NCI-H1436 (cell line): ENCODE results near the gene ACKR2.

ENCODE experiments used
- DNase-seq: peaks from one replicate; lab custom pipeline; 2025; lab: John Stamatoyannopoulos, UW

Gene ACKR2

DNA sequence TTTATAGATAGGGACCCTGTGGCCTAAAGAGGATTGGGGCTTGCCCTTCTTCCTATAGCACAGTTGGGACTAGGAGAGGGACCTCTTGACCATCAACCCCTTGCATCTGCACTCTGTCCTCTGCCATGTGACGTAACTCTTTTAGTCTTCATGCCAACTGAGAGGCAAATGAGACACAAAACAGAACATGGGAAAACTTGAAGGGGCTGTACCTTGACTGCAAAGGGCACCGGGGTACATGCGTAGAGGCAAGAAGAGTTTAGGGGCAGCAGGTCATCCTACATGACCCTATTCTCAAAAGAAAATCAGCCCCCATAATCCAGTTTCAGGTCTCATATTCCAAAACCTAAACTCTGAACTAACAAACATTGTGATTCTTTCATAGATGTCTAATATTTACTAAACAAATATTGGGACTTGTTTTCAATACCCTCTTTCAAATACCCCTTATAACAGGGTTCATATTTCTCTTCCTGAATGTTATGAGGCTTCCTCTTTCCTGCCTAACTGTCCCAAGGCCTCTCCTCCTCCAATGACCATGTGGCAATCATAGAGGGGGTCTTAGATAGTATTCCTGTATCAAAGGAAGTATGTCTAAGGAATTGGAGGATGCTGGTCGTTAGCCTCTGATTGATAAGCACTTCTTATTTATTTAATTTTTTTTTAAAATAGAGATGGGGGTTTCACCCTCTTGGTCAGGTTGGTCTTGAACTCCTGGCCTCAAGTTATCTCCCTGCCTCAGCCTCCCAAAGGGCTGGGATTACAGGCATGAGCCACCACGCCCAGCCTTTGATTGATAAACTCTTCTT lies 20.6 kb downstream of the ACKR2 start:
- no peak for DNase-seq

DNA sequence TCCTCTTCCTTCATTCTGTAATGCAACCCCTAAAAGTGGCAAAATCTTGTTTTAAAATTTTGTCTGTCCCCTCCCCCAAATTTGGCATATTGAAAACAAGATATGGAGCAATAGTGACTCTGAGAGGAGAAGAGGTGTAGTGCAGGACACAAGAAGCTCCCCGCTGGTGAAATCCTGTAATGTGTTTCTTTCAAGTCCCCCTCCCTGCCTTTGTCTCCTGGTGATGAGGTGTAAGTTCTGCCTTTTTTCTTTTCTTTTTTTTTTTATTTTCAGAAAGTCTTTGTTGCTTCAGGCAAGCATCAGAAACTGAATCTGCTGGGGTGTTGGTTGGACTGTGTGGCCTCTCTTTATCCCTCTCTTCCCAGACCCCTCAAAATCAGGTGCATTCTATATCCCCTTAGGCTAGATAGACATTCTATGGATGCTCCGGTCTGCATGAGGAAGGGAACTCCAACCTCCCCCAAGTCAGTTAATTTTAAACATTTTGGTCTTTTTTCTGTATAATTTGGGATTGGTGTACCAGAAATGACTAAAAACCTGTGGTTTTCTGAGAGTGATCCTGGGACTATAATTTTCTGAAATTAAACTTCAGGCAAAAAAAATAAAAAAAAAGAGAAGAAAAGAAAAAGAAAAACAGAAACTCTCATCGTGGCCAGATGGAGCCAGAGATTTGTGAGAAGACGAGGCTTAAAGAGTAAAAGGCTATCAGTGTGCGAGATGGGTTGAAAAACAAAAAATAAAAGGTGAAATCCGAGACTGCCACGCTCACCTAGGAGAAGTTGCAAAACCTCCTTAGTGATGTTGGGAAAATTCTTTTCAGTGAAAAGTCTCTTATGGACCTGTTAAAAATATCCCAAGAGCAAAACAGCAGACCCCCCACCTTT lies 21.4 kb downstream of the ACKR2 start:
- DNase-seq = no peak

DNA sequence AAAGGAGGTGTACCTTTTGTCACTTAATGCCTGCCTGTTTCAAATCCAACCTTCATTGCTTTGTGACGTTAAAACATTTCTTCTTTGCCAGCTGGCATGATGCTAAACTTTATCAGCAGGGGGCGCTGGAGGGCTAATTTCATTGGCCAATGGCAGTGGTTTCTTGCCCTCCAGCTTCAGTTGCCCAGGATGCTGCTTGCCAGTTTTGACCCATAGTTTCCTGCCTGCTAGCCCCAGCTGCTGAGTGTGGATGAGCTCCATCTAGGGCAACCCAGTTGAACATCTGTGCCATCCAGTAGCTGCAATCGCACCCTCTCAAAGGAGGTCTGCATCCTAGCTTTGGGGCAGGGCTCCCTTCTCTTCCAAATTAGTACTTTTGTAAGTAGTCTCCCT lies 22.1 kb downstream of the ACKR2 start:
- no peak for DNase-seq

DNA sequence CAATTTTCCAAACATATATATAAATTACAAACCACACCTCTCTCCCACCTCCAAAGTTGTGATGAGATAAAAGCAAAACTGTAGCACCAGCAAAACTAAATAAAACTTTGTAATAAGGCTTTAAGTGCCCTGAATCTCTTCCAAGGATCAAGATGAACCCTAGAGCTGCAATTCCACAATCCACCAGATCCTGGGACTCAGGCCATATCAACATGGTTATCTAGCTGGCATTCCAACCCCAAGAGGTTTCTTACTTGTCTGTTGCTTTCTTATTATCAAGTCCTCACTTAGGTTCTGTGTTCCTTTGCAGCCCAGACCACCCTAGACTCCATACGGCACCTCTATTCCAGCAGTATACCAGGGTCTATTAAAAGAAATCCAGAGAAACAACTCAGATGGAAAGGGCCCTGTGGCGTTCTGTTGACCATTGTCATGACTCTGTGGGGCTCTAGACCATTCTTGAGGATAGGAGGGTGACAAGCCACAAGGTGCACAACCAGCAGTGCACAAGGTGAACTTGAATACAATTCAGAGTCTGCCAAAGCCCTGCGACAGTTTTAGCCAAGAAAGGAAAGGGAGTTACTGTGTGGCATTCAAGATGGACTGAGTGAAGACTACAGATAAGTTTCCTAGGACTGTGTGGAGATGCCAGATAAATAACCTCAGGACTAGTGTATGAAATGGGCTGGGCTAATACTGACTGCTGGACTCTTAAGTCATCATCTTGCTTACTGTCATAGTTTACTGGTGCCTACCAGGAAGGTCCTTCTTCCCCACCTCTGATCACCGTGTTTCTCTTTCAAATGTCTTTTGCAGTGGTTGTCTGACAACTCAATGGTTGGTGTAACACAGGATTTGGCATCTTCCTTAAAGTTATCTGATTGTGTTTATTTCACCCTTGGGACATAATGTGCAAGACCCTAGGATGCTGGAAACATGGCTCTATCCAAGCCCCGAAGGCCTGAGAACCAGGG lies 27.2 kb downstream of the ACKR2 start:
- DNase-seq = no peak

DNA sequence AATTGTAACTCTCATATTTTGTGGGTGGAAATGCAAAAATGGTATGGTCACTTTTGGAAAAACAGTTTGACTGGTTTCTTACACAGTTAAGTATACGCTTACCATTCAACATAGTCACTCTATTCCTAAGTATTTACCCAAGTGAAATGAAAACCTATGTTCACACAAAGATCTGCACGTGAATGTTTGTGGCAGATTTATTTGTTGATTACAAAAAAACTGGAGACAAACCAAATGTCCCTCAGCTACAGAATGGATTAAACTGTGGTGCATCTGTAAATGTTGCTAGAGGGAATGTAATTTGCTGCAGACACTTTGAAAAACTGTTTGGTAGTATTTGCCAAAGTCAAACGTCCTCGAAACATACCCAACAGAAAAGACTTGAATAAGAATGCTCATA lies 29.3 kb downstream of the ACKR2 start:
- no peak for DNase-seq

DNA sequence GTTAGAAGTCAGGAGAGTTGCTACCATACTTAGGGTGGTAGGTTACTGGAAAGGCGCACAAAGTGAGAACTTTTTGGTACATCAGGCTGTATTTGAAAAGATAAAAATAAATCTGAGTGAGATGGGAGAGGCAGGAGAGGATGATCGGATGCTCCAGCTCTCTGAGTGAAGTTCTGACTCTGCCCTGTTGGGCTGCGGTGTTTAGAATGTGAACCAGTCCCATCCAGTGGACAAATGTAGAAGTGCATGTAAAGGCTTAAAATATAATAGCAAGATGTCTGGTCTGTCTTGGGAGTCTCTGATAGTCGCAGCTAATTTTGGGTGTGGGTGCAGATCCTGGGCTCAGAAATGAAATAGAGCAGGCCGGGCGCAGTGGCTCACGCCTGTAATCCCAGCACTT lies 30.4 kb downstream of the ACKR2 start:
- no peak for DNase-seq

DNA sequence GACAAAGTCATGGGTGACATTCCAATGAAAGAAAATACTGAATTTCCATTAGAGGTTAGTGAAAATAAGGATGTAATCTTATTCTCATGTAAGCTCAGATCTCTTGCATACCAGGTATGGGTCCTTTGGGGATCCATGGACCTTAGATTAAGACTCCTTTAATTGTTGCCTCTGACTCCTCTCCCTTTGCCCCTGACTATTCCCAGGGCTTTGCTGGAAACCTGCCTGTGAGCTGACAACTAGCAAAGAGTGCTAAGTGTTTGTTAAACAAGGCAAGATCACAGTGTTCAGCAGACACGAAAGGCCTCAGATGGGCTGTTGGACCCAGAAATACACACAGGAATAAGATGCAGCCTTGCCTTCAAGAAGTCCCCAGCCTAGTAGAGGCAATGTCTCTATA lies 32.1 kb downstream of the ACKR2 start:
- DNase-seq = no peak

DNA sequence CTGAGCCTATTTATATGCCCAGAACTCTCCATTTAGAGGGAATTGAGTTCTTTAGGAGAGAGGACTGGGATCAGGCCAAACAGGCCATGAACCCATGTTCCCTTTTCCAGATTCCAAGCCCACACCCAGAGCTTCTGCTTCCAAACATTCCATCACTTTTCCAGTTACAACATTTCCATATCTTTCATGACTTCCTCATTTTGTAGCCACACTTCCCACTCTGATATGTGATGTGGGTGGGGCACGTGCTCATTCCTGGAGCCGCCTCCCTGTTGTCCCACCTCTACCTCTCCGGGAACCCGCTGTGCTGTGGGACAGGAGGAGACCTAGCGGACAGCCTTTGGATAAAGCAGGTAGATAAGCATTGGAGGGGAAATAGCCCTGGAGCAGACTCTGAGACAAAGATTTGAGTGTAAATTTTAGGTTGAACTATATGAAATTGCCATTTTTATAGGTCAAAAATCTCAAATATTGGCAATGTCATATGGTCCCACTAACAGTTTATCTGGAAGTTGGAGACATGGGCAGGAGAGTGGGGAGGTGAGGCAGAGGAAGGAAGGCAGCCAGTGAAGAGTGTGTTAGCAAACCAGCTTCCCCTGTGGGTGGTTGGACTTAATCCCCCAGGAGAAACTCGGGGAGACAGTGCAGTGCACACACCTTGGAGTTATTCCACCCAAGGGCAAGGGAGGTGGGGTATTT lies 34.6 kb downstream of the ACKR2 start:
- DNase-seq = no peak

DNA sequence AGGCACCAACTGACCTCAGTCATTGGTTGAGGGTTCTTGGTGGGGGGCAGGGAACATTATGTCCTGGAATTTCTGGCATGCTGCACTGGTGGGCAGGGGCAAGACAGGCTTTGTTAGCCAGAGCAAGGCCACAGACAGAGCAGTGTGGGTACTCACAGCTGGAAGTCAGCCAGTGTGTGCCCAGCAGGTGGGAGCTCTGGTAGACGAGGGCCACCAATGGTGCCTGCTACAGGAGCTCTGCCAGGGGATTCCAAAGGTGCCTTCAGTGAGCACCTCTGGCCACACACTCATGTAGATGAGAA lies 35.1 kb downstream of the ACKR2 start:
- no peak for DNase-seq

DNA sequence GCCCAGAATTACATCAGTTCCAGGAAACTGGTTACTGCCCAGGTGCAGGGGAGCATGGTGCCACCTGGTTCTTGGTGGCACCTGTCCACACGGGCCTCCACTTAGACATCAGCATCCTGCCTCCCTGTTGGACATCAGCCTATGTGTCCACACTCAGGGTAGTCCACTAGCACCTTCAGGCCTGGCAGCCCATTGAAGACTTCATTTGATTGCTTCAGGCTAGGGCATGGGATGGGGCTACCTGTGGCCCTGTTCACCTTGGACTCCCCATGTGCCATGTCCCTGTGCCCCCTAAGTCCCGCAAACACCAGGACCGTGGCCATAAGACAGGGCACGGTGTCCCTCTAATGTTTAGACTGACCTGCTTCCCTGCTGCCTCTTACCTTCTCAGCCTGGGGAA lies 35.6 kb downstream of the ACKR2 start:
- no peak for DNase-seq

DNA sequence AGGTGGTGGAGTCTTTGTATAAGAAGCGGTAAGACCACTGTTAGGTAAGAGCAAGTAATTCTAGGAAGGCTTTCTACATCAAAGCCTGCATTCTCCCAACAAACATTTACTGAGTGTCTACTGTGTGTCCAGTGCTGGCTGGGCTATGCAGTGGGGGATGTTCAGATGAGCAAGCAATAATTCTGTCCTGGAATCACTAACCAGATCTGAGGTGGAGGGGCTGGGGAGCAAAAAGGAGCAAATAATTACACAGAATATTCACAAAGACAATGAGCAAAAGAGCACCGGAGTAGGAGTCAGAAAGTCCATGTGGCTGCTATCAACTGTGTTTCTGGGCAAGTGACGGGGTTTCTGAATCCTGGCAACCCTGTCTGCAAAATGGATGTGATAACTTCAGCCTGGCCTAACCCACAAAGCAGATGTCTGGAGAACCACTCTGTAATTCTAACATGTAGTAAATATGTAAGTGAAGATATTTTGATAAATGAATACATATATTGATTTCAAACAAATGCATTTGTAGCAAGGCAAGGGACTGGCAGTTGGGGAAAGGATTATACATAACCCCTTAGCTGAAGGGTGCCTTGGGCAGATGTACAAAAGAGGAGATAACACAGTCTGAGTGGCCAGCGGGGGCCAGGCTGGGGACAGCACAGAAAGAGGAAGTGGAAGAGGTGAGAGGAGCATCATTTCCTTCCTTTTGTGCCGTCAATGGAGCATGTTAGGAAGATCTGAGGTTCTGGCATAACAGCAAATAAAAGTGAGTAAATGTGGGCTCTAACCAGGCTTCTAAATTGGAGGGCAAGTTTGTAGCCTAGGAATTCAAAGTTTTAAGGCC lies 37.7 kb downstream of the ACKR2 start:
- no peak for DNase-seq

DNA sequence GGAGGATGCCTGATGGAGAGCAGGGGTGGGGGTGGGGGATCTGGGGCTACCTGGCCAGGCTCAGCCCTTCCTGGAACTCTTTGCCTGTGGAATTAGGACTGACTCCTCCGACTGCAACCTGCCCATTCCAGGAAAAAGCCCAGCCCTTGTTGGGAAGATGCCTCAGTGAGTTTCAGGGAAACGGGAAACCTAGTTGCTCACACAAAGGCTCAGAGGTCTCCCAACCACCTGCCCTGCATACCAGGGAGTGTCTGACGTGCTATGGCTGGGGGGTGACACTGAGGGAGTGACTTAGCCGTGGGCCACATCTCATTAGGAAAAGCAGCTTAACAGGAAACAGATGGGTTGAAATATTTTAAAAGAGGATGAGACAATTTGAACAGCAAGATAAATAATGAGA lies 38.5 kb downstream of the ACKR2 start:
- no peak for DNase-seq

DNA sequence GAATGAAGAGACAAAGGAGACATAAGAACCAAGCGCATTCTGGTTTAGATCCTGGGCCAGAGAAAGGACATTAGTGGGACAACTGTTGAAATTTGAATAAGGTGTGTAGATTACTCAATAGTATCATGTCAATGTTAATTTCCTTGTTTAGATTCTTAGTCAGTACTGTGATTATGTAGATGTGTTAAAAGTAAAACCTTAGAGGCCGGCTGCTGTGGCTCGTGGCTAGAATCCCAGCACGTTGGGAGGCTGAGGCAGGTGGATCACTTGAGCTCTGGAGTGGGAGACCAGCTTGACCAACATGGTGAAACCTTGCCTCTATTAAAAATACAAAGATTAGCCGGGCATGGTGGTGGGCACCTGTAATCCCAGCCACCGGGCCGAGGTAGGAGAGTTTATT lies 39.8 kb downstream of the ACKR2 start:
- no peak for DNase-seq

DNA sequence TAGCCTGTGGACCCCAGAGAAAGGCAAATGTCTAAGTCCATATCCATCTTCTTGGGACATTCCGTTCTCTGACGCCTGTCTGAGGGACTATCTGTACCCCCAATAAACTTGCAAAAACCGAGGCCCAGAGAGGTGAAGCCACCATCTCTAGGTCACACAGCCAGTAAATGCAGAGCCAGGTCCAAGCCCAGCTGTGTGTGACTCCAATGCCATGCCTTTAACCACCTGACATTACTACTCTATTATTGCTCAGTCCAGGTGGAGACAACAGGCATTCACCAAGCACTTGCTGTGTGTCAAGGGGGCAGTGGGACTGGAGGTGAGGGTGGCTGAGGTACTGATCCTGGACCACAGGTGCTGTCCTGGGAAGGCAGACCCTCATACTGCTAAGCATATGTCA lies 41.0 kb downstream of the ACKR2 start:
- DNase-seq = no peak

DNA sequence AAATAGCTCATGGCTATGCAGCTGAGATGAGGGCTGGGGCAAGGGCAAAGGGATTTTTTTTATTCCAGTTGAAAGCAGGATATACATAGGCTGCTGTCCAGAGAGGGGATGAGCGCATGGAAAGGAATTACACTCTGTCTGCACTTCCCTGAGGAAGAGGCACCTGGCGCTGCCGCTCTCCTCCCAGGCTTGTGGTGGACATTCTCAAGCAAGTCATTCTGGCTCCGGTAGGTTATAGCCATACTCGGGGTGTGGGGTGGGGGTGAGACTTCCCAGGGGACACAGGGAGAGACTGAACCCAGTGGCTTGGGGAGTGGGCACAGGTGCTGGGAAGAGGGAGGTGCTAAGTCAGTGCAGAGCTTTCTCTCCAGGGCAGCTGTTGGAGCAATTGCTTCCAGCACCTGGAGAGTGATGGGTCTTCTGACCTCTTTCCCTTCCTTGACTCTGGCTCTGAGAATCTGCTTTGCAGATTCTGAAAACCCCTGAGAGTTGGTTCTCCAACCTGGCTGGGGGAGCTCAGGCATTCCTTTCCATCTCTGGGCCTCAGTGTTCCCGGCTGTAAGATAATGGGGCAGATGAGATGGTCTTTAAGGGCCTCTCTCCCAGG lies 42.1 kb downstream of the ACKR2 start:
- no peak for DNase-seq

DNA sequence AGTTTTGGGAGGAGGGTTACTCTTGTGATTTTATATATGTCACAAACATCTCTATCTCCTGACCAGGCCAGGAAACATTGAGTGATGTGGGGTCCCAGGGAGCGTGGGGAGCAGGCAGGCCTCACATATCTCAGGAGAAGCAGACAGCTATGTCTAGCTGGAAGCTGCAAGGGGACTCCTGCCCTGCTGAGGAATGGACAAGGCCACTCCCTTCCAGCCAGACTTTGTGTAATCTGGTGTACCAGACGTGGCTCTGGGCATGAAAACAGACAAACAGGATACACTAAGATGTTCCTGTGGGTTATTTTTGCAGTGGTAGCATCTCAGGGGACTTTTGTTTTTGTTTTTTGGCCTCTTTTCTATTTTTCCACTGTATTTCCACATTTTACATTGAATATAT lies 43.2 kb downstream of the ACKR2 start:
- no peak for DNase-seq

DNA sequence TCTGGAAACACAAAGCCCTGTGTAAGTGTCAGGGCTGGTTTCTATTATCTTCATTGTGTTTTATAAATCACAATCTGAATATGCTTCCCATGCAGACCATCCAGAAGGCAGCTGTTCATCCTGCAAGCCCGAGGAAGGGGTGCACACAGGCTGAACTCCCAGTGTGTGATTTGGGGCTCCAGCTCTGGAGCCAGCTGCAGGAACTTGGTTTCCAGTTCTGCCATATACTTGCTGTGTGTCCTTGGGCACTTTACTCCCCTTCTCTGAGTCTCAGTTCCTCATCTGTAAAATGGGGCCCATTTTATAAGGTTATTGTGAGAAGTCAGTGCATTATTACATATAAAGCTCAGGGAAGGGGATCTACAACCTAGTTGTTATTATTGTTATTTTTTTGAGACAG lies 43.8 kb downstream of the ACKR2 start:
- DNase-seq = no peak

DNA sequence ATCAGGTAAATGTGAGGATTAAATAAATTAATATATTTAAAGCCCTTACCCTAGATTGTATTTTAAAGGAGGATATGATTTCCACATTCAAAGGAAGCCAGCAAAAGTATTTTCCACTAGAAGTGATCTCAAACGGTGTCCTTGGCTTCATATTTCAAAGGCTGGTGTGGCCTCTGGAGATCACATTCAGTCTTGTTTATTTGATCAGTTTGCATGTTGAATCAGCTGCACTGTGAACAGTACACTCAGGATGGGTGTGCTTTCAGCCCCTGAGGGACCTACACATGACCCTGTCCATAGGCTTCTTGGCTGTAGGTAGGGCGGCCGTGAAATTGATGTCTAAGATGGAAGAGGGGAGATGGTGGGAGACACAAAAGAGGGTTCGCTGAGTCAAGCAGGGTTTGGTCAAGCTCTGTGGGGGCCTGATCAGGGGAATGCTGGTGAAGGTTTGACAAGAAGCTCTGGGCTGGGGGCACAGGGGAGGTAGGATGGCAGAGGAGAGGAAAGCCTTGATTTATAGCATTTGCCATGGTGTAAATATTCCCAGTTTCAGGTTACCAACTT lies 44.6 kb downstream of the ACKR2 start:
- DNase-seq = no peak

DNA sequence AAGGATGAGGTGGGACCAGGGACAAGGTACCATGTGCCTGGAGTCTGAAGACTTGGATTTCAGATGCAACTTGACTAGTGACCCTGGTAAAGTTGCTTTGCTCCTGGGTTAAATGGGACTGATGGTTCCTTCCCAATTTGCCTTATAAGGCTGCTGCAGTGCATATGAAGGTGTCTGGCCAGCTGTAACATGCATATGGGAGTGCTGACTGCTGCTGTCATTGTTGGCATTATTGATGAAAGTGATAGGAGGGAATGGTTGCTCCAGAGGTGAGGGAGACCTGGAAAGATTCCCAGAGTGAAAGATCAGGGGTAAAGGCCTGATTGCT lies 45.9 kb downstream of the ACKR2 start:
- no peak for DNase-seq
